ENCODE results near the gene PPP1R8.

Gene PPP1R8

DNA sequence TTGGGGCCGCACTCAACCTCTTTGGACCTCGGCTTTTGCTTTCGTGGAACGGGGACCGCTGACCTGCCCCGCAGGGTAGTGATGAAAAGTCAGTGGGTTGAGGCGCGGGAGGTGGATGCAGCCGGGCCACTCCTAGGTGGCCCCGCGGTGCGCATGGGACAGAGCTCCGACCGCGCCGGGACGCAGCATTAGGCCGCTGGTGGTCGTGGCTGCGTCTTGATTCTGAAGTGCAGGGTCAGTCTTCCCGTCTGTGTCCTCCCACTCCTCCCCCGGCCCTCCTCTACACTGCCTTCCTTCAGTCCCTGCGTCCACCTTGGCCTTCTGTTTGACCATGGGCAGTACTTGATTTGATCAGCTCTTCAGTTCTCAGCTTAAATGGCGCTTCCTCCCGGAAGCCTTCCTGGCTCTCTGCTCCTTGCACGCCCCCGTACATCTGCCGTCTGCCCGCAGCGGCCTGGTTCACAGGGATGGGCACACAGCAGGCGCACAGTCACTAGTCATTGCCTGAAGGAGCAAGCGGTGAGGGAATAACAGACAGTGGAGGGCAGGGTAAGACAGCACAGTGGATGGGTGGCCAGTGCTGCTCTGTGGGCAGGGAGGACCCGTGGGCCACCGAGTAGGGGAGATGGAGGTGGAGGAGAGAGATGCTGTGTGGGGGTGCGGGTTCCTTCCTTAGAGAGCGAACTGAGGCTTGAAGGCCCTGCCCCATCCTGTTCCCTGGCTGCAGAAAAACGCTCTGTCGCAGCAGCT, 42.4 kb downstream of the PPP1R8 start:
- DNase-seq = peak; percentile 33 to 54

DNA sequence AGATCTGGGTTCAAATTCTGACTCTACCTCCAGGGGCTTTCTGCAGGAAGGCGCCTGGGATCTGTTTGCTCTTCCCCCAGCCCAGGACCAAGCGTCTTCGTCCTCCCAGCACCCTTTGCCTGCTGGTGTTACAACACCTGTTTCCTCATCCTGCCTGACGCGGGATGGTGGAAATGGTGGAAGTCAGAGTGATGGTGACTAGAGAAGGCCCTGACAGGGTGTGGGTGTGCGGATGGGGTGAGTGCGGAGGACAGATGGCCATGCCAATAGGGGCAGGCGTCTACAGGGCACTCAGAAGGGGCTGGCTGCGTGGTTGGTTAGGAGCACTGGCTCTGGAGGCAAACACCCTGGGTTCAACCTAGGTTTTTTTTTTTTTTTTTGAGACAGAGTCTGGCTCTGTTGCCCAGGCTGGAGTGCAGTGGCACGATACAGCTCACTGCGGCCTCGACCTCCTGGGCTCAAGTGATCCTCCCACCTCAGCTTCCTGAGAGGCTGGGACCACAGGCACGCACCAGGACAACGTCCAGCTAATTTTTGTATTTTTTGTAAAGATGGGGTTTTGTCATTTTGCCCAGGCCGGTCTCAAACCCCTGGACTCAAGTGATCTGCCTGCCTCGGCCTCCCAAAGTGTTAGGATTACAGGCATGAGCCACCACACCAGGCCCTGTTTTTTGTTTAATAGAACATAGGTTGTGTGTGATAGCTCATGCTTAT, 43.2 kb downstream of the PPP1R8 start:
- DNase-seq = no peak

GRCh38 chr1:27876341-27877114, 45.9 kb downstream of the PPP1R8 start:
- DNase-seq = no peak

DNA sequence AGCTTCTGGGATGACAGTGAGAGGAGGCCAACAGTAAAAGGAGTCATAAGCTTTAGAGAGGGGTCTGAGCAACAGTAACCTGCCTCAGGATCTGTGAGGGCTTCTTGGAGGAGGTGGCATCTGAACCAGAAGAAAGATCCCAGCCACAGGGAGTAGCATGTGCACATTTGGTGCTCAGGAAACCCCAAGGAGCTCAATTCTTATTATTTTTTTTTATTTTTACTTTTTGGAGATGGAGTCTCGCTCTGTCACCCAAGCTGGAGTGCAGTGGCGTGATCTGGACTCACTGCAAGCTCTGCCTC, 46.5 kb downstream of the PPP1R8 start:
- DNase-seq = no peak

GRCh38 chr1:27878039-27878438, 47.5 kb downstream of the PPP1R8 start:
- no peak for DNase-seq

- DNase-seq = no peak
Measured at GRCh38 chr1:27878787-27879335, 48.3 kb downstream of the PPP1R8 start.

- no peak for DNase-seq
Measured at GRCh38 chr1:27879374-27880082, 48.9 kb downstream of the PPP1R8 start.

- DNase-seq = no peak
Measured at GRCh38 chr1:27882543-27882903, 51.9 kb downstream of the PPP1R8 start.

- DNase-seq = no peak
Measured at GRCh38 chr1:27883536-27883935, 53.0 kb downstream of the PPP1R8 start.

DNA sequence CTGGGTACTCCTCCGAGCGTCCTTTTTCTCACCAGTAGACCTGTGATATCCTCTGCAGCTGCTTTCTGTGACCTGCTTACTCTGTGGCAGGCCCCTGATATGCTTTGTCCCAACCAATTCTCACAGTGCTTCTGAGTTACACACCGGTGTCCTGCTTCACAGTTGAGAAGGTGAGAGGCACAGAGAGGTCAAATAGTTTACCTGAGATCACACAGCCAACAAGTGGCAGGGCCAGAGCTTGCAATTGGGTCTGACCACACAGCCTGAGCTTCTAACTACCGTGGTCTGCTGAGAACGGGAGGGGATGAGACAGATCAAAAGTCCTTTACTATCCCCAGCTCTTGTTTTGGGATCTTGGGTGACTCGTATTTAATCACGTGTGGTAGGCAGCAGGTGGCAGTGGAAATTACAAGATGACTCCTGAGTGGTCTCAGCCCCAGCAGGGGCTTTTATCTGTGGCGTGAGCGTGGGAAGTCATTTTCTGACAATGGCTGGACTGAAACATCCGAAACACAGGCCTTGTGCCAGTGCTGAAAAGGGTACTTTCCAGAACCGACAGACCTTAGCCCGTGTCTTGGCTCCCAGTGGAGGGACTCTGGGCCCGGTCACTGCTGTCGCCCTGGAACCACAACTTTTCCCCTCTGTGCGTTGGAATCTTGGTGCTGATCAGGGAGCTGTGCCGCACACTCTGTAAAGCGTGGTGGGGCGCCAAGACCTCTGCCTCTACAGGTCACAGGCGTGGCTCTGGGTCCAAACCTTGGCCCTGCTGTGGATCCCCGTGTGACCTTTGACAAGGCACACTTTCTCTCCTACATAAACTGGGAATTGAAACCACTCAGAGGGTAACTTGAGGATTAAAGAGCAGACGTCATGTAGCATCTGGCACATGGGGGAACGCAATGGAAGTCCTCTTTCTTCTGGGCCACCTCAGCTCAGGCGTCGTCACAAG, 53.7 kb downstream of the PPP1R8 start:
- DNase-seq = no peak

DNA sequence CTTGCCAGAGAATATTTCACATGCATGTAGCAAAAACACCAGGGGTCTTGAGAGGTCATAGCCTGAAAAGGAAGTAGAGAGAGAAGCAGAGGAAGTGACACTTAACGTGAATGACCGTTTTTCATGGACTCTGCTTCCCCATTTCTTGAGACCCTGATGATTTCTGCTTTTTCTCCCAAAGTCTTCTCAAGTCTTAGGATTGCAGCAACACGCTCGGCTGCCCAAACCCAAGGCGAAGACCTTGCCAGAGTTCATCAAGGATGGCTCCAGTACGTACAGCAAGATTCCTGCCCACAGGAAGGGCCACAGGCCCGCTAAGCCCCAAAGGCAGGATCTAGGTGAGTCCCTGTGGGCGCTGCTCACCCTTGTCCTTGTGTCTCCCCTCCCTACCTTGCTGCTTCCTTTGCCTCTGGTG, 54.5 kb downstream of the PPP1R8 start:
- no peak for DNase-seq

DNA sequence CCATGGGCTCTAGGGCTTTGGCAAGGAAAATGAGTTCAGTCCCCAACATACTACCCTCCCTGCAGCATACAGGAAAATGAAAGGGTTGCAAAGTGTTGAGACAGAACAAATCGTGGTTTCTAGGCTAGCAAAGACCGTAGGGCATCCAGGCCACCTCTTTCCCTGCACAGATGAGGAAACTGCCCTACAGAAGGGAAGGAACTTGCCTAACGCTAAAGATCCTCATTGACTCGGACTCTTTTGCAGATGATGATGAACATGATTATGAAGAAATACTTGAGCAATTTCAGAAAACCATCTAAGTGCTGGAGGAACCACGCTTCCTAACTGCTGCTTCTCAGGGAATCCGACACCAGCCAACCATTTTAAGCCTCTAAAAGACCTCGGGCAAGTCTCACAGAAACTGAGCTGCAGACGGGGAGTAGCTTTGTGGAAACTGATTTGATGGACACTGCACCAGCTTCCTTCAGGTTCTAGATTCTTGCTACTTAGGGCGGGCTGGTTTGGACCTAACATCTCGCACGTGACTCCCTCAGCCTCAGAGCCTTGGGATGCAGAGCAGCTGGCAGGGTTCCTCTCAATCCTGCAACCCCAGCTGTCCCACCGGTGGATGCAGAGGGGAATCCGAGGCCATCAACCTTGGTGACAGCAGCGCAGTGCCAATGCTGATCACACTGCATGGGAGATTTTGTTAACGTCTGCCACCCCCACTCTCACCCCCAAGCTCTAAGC, 55.2 kb downstream of the PPP1R8 start:
- DNase-seq = no peak

- no peak for DNase-seq
Measured at GRCh38 chr1:27886353-27886679, 55.7 kb downstream of the PPP1R8 start.

- DNase-seq = no peak
Measured at GRCh38 chr1:27886744-27887143, 56.2 kb downstream of the PPP1R8 start.

DNA sequence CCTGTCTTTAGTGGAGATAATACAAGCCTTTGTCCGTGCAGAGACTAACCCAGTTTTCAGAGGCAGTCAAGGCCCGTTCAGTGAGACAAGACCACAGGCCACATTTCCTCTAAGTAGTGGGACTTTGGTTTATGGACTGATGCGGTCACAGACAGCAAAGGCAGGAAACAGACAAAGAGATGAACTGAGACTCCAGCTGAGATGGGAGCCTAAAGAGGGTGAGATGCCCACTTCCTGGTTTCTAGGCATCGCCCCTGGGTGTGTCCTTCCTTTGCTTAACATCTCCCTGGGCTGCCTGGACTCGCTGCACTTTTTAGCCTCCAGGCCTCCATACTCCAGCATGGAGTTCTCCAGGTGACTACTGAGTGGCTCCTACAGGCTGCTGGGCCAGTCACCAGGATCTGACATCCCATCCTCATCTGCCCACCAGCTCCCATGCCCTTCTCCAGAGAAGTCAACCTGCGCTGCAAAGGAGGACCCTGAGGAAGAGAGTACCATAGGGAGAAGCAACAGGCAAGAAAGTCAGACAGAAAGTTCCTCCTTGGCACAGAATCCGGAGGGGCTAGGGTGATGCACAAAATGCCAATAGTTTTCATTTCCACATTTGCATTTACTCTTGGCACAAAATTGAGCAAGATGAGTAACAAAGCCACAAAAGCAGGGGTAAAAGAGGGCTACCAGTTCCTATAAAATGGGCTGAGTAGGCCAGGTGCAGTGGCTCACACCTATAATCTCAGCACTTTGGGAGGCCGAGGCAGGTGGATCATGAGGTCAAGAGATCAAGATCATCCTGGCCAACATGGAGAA, 56.8 kb downstream of the PPP1R8 start:
- DNase-seq = no peak

GRCh38 chr1:27889506-27889905, 58.9 kb downstream of the PPP1R8 start:
- no peak for DNase-seq

GRCh38 chr1:27891196-27891889, 60.8 kb downstream of the PPP1R8 start:
- DNase-seq = peak in 1 of 2 donors; percentile 46

GRCh38 chr1:27894521-27894920, 63.9 kb downstream of the PPP1R8 start:
- DNase-seq = no peak
